GM12878 (cell line): ENCODE measurements around the gene KCNJ16.

Source experiments
- CTCF ChIP-seq, 3 experiments: IDR thresholded peaks in 2 of 3; conservative IDR thresholded peaks in 1 of 3; 2 replicates each; pipeline ENCODE4 v1.5.1; 2011; ENCODE audit warnings: low read depth in 3 of 3, low read length in 3 of 3, mild to moderate bottlenecking in 3 of 3, control low read depth in 2 of 3, moderate library complexity in 2 of 3, inconsistent platforms in 1 of 3, mixed read lengths in 1 of 3; ENCODE audit not compliant: control insufficient read depth in 2 of 3, insufficient read depth in 1 of 3; ENCODE audit errors: extremely low read depth in 1 of 3
- E2F8 ChIP-seq: fragments of 450-650 bp; IDR thresholded peaks from 2 replicates; pipeline ENCODE4 v1.6.1; 2018; ENCODE audit warnings: mild to moderate bottlenecking, low read depth, moderate library complexity; ENCODE audit not compliant: partially characterized antibody
- EP300 ChIP-seq, 2 experiments: fragments of 150-350 bp in 1 of 2; IDR thresholded peaks; 2 replicates each; pipeline ENCODE4 v1.6.1; 2011 to 2012; ENCODE audit warnings: low read depth in 2 of 2, low read length in 2 of 2, borderline replicate concordance in 1 of 2, improper control_type of control experiment in 1 of 2, inconsistent platforms in 1 of 2; ENCODE audit not compliant: control insufficient read depth in 1 of 2
- EZH2 ChIP-seq: IDR thresholded peaks from 2 replicates; pipeline ENCODE4 v1.6.1; 2012; ENCODE audit warnings: low read depth, mild to moderate bottlenecking, control low read depth, inconsistent platforms, low read length, borderline replicate concordance; ENCODE audit not compliant: control insufficient read depth

GRCh38 chr17:70158591-70158990 lies 83.6 kb downstream of the KCNJ16 start:
- no peak for TF ChIP-seq EZH2
- no peak for TF ChIP-seq CTCF (IDR thresholded peaks at IDR 0.05 in 2 of 3, conservative IDR thresholded peaks at IDR 0.05 in 1 of 3; ENCODE audit: control insufficient read depth in 2 of 3, extremely low read depth in 1 of 3, insufficient read depth in 1 of 3, low read depth in 3 of 3, low read length in 3 of 3)
- no peak for TF ChIP-seq E2F8
- TF ChIP-seq EP300 (IDR thresholded peaks at IDR 0.05; ENCODE audit: borderline replicate concordance in 1 of 2, control insufficient read depth in 1 of 2, low read depth in 2 of 2, low read length in 2 of 2), result no peak
